T-helper 2 cell (primary cell): ENCODE data around the gene SMARCAD1.

Experiments used
- DNase-seq, 5 experiments: peaks; one replicate each; pipeline versions ENCODE4 v3.0.0 to v3.0.0-alpha.2; 2012 to 2022
- total RNA-seq, 2 donors: gene quantifications; one replicate each; lab custom pipeline; 2026; lab: John Stamatoyannopoulos, UW

SMARCAD1 gene, protein sequence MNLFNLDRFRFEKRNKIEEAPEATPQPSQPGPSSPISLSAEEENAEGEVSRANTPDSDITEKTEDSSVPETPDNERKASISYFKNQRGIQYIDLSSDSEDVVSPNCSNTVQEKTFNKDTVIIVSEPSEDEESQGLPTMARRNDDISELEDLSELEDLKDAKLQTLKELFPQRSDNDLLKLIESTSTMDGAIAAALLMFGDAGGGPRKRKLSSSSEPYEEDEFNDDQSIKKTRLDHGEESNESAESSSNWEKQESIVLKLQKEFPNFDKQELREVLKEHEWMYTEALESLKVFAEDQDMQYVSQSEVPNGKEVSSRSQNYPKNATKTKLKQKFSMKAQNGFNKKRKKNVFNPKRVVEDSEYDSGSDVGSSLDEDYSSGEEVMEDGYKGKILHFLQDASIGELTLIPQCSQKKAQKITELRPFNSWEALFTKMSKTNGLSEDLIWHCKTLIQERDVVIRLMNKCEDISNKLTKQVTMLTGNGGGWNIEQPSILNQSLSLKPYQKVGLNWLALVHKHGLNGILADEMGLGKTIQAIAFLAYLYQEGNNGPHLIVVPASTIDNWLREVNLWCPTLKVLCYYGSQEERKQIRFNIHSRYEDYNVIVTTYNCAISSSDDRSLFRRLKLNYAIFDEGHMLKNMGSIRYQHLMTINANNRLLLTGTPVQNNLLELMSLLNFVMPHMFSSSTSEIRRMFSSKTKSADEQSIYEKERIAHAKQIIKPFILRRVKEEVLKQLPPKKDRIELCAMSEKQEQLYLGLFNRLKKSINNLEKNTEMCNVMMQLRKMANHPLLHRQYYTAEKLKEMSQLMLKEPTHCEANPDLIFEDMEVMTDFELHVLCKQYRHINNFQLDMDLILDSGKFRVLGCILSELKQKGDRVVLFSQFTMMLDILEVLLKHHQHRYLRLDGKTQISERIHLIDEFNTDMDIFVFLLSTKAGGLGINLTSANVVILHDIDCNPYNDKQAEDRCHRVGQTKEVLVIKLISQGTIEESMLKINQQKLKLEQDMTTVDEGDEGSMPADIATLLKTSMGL
- total RNA-seq, result 21.5 to 62.8 reads per million in 2 donors

- peak; percentile 60 to 97 (median 80) for DNase-seq
Observed at GRCh38 chr4:94207469-94208224, at the start of gene SMARCAD1. TSS of gene SMARCAD1 (plus strand) at chr4:94207865. CDS start at chr4:94208395, 530 bp downstream.

DNA sequence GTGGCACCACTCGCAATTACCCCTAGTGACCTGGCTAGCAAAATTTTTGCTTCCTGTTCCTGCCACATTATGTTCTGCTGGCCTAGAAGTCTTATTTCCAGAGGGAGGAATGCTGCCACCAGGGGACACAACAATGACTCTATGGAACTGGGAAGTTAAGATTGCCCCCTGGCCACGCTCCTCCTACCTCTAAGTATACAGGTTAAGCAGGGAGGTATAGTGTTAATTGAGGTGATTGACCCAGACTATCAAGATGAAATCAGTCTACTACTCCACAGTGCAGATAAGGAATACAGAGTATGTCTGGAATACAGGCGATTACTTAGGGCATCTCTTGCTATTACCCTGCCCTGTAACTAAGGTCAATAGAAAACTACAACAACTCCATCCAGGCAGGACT lies 48.8 kb upstream of the SMARCAD1 start:
- no peak for DNase-seq

- DNase-seq, result no peak
Observed at GRCh38 chr4:94159790-94160189, 47.9 kb upstream of the SMARCAD1 start.

DNA sequence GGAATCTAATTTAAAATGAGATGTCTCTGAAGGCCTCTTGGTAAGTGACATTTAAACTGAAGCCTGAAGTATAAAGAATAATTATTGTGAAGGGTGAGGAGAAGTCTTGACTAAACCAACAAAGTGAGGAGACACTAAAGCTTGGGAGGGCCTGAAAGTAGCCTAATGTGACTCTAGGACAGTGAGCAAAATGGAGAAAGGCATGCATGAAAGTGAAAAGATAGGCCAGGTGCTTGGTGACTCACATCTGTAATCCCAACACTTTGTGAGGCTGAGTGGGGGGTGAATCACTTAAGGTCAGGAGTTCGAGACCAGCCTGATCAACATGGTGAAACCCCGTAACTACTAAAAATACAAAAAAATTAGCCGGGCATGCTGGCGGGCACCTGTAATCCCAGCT lies 46.9 kb upstream of the SMARCAD1 start:
- DNase-seq, result peak in 1 of 5 experiments; percentile 2

- no peak for DNase-seq
Observed at GRCh38 chr4:94165256-94165655, 42.4 kb upstream of the SMARCAD1 start.

GRCh38 chr4:94168321-94168720 lies 39.3 kb upstream of the SMARCAD1 start:
- DNase-seq, result no peak

- DNase-seq, result no peak
Observed at GRCh38 chr4:94169803-94170372, 37.8 kb upstream of the SMARCAD1 start.

- DNase-seq, result no peak
Observed at GRCh38 chr4:94171616-94172015, 36.0 kb upstream of the SMARCAD1 start.

DNA sequence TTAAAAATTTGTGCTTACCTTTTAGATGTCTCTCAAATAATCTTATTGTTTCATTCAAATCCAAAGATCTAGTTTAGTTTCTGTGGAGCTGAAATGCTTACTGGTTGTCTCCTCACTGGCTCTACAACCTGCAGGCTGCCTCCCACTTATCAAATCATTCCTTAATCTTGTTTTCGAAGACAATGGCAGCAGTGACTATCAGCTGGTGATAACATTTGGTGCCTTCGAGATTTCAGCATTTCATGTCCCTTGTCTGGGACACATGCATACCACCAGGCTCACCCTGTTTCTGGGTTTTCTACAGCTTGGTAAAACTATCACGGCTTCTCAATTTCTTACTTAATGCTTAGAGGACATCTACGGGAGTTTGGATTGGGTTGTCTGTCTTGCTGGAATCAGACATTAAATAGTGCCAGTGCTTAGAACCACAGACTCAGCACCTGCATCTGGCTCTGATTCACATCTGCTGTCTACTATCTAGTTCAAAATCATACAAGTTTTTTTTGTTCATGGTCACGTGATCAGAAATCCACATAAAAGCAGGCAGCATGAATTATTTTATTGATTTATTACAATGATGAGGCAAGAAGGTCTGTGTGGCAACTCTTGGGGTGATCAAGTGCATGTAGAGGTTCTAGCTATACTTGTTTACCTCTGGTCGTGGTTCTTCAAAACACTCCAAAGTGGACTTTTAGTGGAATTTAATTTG lies 32.0 kb upstream of the SMARCAD1 start:
- DNase-seq, result no peak

DNA sequence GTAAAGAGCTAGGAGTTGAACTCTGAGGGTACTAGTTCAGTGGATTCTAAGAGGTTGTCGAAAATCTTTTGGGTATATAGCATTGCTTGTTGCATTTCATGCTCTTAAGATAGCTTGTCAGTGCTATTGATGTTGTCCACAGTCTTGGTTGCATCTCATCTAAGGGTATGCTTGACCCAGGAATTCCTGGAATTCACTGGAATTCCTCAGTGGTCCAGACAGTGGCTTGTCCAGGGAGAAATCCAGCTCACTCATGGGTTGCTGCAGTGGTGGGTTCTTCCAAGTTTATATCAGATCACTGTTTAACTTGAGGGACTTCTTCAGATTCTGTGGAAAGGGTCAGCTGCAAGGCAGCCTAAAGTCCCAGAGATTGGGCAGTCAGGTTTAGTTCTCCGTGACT lies 29.8 kb upstream of the SMARCAD1 start:
- DNase-seq, result no peak

- no peak for DNase-seq
Observed at GRCh38 chr4:94181815-94182214, 25.9 kb upstream of the SMARCAD1 start.

DNA sequence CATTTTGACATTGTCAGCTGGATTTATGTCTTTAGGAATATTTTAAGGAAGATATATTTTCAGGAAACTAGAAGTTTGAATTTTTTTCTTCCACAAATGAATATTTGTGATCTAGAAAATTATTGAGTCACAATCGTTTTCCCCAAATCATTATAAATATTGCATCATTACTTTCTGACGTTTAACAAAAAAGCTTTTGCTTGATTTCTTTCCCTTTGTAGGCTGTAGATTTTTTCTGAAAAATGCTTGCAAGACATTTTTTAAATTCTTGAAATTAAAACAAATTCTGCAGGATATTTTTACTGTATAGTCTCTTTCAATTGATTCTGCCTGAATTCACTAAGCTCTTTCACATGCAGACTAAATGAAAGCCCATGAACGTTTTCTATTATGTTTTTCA lies 4.9 kb upstream of the SMARCAD1 start:
- DNase-seq, result no peak

DNA sequence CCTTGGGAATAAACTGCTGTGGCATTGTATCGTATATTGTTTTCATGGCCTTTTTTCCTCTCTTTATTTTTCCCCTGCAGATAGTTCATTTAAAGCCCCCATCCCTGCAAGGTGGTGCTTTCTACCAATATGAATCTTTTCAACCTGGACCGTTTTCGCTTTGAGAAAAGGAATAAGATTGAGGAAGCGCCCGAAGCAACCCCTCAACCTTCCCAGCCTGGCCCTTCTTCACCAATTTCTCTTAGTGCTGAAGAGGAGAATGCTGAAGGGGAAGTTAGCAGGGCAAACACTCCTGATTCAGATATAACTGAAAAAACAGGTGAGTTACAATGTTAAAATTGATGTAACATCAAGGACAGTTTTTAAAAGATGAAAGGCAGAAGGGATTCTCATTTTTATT lies 601 bp downstream of the SMARCAD1 start:
- no peak for DNase-seq

- peak in 1 of 5 experiments; percentile 16 for DNase-seq
Observed at GRCh38 chr4:94208918-94209317, 1.3 kb downstream of the SMARCAD1 start.

GRCh38 chr4:94211861-94212260 lies 4.2 kb downstream of the SMARCAD1 start:
- DNase-seq, result no peak

GRCh38 chr4:94214703-94215319 lies 7.1 kb downstream of the SMARCAD1 start:
- peak in 1 of 5 experiments; percentile 74 for DNase-seq

GRCh38 chr4:94216394-94216793 lies 8.7 kb downstream of the SMARCAD1 start:
- peak in 1 of 5 experiments; percentile 64 for DNase-seq

- no peak for DNase-seq
Observed at GRCh38 chr4:94219402-94219801, 11.7 kb downstream of the SMARCAD1 start.

DNA sequence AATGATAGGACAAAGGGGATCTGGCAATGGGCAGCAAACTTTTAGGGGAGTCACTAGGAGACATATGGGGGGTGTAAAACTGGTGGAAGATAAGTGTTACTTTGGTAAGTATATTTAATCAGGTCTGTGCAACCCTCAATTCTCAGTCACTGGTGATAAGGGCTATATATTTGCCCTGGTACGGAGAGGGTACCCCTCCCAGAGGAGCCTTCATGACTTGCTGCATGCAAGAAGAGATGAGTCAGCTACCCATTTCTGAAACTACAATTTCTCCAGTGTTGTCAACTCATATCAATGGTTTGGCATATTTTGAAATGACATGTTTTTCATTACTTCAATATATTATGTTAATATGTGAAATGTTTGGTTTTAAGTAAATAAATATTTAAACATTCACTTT lies 14.3 kb downstream of the SMARCAD1 start:
- peak in 1 of 5 experiments; percentile 35 for DNase-seq

DNA sequence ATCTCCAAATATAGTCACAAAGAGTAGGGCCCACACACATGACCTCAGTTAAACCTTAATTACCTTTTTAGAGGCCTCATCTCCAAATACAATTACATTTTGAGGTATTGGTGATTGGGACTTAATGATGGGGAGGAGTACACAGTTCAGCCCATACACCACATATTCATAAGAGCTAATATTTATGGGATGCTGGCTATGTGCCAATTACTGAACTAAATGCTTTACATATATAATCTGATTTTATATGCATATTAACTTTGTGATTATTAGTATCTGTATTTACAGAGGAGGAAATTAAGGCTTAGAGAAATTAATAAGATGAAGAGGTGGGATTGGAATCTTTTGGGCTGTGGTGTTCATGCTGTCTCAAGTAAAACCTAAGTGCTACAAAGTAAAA lies 17.8 kb downstream of the SMARCAD1 start:
- DNase-seq, result no peak

DNA sequence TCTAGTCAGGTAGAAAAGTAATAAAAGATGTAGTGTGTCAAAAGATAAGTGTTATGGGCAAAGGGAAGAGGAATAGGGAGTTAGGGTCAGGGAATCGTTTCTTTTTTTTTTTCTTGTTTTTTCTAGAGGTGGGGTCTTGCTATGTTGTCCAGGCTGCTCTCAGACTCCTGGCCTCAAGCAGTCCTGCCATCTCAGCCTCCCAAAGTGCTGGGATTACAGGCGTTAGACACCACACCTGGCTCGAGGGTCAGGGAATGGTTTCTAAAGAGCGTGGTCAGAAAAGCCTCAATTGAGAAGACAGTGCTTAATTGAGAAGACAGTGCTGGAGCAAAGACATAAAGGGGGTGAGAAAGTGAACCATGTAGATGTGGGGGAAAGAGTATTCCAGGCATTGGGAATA lies 19.1 kb downstream of the SMARCAD1 start:
- no peak for DNase-seq
